GM23248 (cell line): ENCODE measurements around the gene OR56B4. TPM values are rescaled to one million over a fixed set of nuclear protein-coding genes. Genes with fewer than 3 reads are reported as not detected.
"Not testable (repeated sequence)": the region's sequence is repeated elsewhere in the genome, so short reads cannot be mapped to it uniquely, and the experiment has no call there.

ENCODE experiments used
- DNase-seq: peaks from one replicate; pipeline ENCODE4 v3.0.0-alpha.2; 2015
- H2AFZ ChIP-seq: fragments of 200-600 bp; sonication (generic); 2 replicates; pipeline ENCODE4 v1.6.1; 2016; ENCODE audit warnings: antibody characterized with exemption
- H3F3A ChIP-seq: fragments of 200-600 bp; sonication (generic); 2 replicates; pipeline ENCODE4 v1.6.1; 2016; ENCODE audit warnings: mild to moderate bottlenecking, antibody characterized with exemption, mixed run types; ENCODE audit not compliant: insufficient read depth
- H3K27ac ChIP-seq: fragments of 200-600 bp; sonication (generic); 2 replicates; pipeline ENCODE4 v1.5.1; 2016; ENCODE audit warnings: mild to moderate bottlenecking
- H3K27me3 ChIP-seq: fragments of 200-600 bp; sonication (generic); replicated peaks from 2 replicates; pipeline ENCODE4 v1.6.1; 2016; ENCODE audit warnings: mild to moderate bottlenecking; ENCODE audit not compliant: insufficient read depth
- H3K36me3 ChIP-seq: fragments of 200-600 bp; sonication (generic); 2 replicates; pipeline ENCODE4 v1.6.1; 2016; ENCODE audit warnings: low read depth, mild to moderate bottlenecking
- H3K4me1 ChIP-seq: fragments of 200-600 bp; sonication (generic); 2 replicates; pipeline ENCODE4 v1.6.1; 2016; ENCODE audit warnings: mild to moderate bottlenecking; ENCODE audit not compliant: insufficient read depth
- H3K4me2 ChIP-seq: fragments of 200-600 bp; sonication (generic); one replicate; pipeline ENCODE4 v1.6.1; 2016; ENCODE audit warnings: mild to moderate bottlenecking; ENCODE audit not compliant: unreplicated experiment
- H3K4me3 ChIP-seq: fragments of 200-600 bp; sonication (generic); 2 replicates; pipeline ENCODE4 v1.5.1; 2016; ENCODE audit warnings: mild to moderate bottlenecking
- H3K79me2 ChIP-seq: fragments of 200-600 bp; sonication (generic); 2 replicates; pipeline ENCODE4 v1.6.1; 2016; ENCODE audit warnings: mild to moderate bottlenecking; ENCODE audit not compliant: insufficient read depth
- H3K9ac ChIP-seq: fragments of 200-600 bp; sonication (generic); 2 replicates; pipeline ENCODE4 v1.6.1; 2016; ENCODE audit warnings: mild to moderate bottlenecking
- H3K9me2 ChIP-seq: fragments of 200-600 bp; sonication (generic); 2 replicates; pipeline ENCODE4 v1.6.1; 2016; ENCODE audit warnings: mixed run types, mild to moderate bottlenecking, moderate library complexity; ENCODE audit not compliant: insufficient read depth
- H3K9me3 ChIP-seq: fragments of 200-600 bp; sonication (generic); one replicate; pipeline ENCODE4 v1.6.1; 2017; ENCODE audit warnings: low read depth
- H4K20me1 ChIP-seq: fragments of 200-600 bp; sonication (generic); 2 replicates; pipeline ENCODE4 v1.6.0; 2016; ENCODE audit not compliant: insufficient read depth
- EZH2 ChIP-seq: fragments of 200-600 bp; sonication (generic); IDR thresholded peaks from 2 replicates; pipeline ENCODE4 v1.6.1; 2018; ENCODE audit warnings: antibody characterized with exemption, mild to moderate bottlenecking; ENCODE audit not compliant: insufficient read depth, poor library complexity, severe bottlenecking
- EZH2phosphoT487 ChIP-seq: fragments of 200-600 bp; sonication (generic); IDR thresholded peaks from 2 replicates; pipeline ENCODE4 v1.6.1; 2018; ENCODE audit warnings: antibody characterized with exemption, moderate library complexity, mild to moderate bottlenecking, low read depth; ENCODE audit not compliant: insufficient read depth
- WGBS, 2 experiments: methylation state at CpG; one replicate each; pipeline ENCODE4 v1.1.6; 2015 to 2017; ENCODE audit warnings: low lambda C conversion rate in 2 of 2, low coverage in 1 of 2; ENCODE audit errors: missing lambda C conversion rate in 2 of 2; 5-methylcytosine and 5-hydroxymethylcytosine counted together
- in situ Hi-C: fragments of 300-500 bp; cut with MboI; formaldehyde crosslinking; loops from 2 replicates; pipeline ENCODE4 v1.15.0; 2020
- polyA plus RNA-seq: library from polyadenylated mRNA; unstranded; fragments of >200 nt; fragmentation: Nextera tagmentation; extraction: Ambion mirVana; gene quantifications from 2 replicates; pipeline ENCODE4 v1.2.1, GENCODE V29; 2016
- total RNA-seq: library from RNA; depleted of rRNA; stranded (reverse); fragments of >200 nt; shearing (Covaris generic); gene quantifications from 2 replicates; pipeline ENCODE4 v1.2.3, GENCODE V29; 2014; rRNA removed

Gene OR56B4
- total RNA-seq (not detected in 2 replicates), polyA plus RNA-seq (not detected in 2 replicates)

- WGBS, 2 experiments, result 40% methylated on average over 6 of the region's 6 CpGs
- H3K4me1 ChIP-seq, H3K9me2 ChIP-seq, H3F3A ChIP-seq, H2AFZ ChIP-seq, H3K4me3 ChIP-seq, H4K20me1 ChIP-seq, H3K27ac ChIP-seq, H3K79me2 ChIP-seq, DNase-seq, in situ Hi-C loops, H3K4me2 ChIP-seq, H3K27me3 ChIP-seq, H3K36me3 ChIP-seq, H3K9me3 ChIP-seq, H3K9ac ChIP-seq: not testable (repeated sequence)
Observed at GRCh38 chr11:6107384-6107783, at the start of gene OR56B4. OR56B4 (plus strand) TSS chr11:6107684; CDS start chr11:6107779, 95 bp downstream.

GRCh38 chr11:6061475-6061874, 46.0 kb upstream of the OR56B4 start:
- no peaks in the 10 kb centered on the region for H4K20me1 ChIP-seq
- H3K4me3 ChIP-seq, result no peak overlapping the region
- H3F3A ChIP-seq, result no peaks in the 10 kb centered on the region
- 0 out of 2 replicates have a peak, but pooled peaks cover 6% of the 10 kb centered on the region for H3K27me3 ChIP-seq
- H3K9ac ChIP-seq, result no peak overlapping the region
- no peaks in the 10 kb centered on the region for H3K36me3 ChIP-seq
- in situ Hi-C loops, result no loop called here
- H3K9me2 ChIP-seq, result no peaks in the 10 kb centered on the region
- no peaks in the 10 kb centered on the region for H3K79me2 ChIP-seq
- H3K27ac ChIP-seq, result no peak overlapping the region
- 22 to 29% methylated on average over 3 of the region's 3 CpGs for WGBS, 2 experiments
- no peak overlapping the region for H3K4me2 ChIP-seq
- no peak for TF ChIP-seq EZH2phosphoT487
- TF ChIP-seq EZH2, result no peak
- peak; percentile 7 for DNase-seq
- H3K4me1 ChIP-seq, result no peaks in the 10 kb centered on the region
- no peak overlapping the region for H2AFZ ChIP-seq
- no peaks in the 10 kb centered on the region for H3K9me3 ChIP-seq

- no peak overlapping the region for H3K9ac ChIP-seq
- in situ Hi-C loops, result no loop called here
- no peak overlapping the region for H3K4me2 ChIP-seq
- TF ChIP-seq EZH2phosphoT487, result no peak
- TF ChIP-seq EZH2, result no peak
- 0 out of 2 replicates have a peak, but pooled peaks cover 6% of the 10 kb centered on the region for H3K27me3 ChIP-seq
- no peaks in the 10 kb centered on the region for H3K9me3 ChIP-seq
- H3K4me1 ChIP-seq, result no peaks in the 10 kb centered on the region
- no peaks in the 10 kb centered on the region for H4K20me1 ChIP-seq
- H3K36me3 ChIP-seq, result no peaks in the 10 kb centered on the region
- H3K79me2 ChIP-seq, result no peaks in the 10 kb centered on the region
- H3K27ac ChIP-seq, result no peak overlapping the region
- no peaks in the 10 kb centered on the region for H3F3A ChIP-seq
- no peak overlapping the region for H2AFZ ChIP-seq
- WGBS, 2 experiments, result 13 to 17% methylated on average over 5 of the region's 5 CpGs
- no peak overlapping the region for H3K4me3 ChIP-seq
- DNase-seq, result no peak
- H3K9me2 ChIP-seq, result no peaks in the 10 kb centered on the region
Observed at GRCh38 chr11:6062691-6063358, 44.7 kb upstream of the OR56B4 start.

- H3K9me3 ChIP-seq, result no peaks in the 10 kb centered on the region
- H3K36me3 ChIP-seq, result no peaks in the 10 kb centered on the region
- no peaks in the 10 kb centered on the region for H3F3A ChIP-seq
- no peaks in the 10 kb centered on the region for H4K20me1 ChIP-seq
- no peaks in the 10 kb centered on the region for H3K9me2 ChIP-seq
- TF ChIP-seq EZH2 (no peak), EZH2phosphoT487 (no peak)
- H3K4me2 ChIP-seq, result no peak overlapping the region
- in situ Hi-C loops, result no loop called here
- DNase-seq, result no peak
- H3K9ac ChIP-seq, result no peak overlapping the region
- H3K27me3 ChIP-seq, result no peaks in the 10 kb centered on the region
- no peak overlapping the region for H3K27ac ChIP-seq
- no peaks in the 10 kb centered on the region for H3K79me2 ChIP-seq
- 21 to 33% methylated on average over 4 of the region's 4 CpGs for WGBS, 2 experiments
- no peak overlapping the region for H3K4me3 ChIP-seq
- H2AFZ ChIP-seq, result no peak overlapping the region
- no peaks in the 10 kb centered on the region for H3K4me1 ChIP-seq
Observed at GRCh38 chr11:6067502-6067901, 40.0 kb upstream of the OR56B4 start.

DNA sequence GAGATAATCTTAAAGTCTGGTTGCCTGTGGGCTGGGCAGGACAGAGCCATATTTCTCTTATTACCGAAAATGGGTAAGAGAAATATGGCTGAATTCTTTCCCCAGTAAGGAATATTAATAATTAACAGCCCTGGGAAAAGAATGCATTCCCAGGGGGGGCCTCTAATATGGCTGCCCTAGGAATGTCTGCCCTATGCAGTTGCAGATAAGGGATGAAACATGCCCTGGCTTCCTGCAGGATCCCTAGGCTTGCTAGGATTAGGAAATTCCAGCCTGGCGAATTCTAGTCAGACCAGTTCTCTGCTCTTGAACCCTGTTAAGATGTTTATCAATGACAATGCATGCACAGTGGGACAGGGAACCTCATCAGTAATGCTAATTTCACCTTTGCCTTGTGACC, 31.0 kb upstream of the OR56B4 start:
- H3K4me1 ChIP-seq, H3F3A ChIP-seq, H4K20me1 ChIP-seq, H2AFZ ChIP-seq, H3K79me2 ChIP-seq, DNase-seq, H3K36me3 ChIP-seq, H3K27me3 ChIP-seq, H3K9me3 ChIP-seq, H3K9me2 ChIP-seq, in situ Hi-C loops, H3K9ac ChIP-seq, H3K4me3 ChIP-seq, H3K4me2 ChIP-seq, H3K27ac ChIP-seq: not testable (repeated sequence)
- WGBS, 2 experiments, result 6 to 11% methylated on average over 2 of the region's 2 CpGs
